ENCODE measurements around the gene SLC6A19. TPM values are rescaled to one million over a fixed set of nuclear protein-coding genes. Genes with fewer than 3 reads are reported as not detected.

The SLC6A19 gene
- total RNA-seq, 1 experiment from 2014 or later, result 0.04 TPM

- no peak for ATAC-seq
- peaks cover 4% of the 10 kb centered on the region for H3K4me1 Mint-ChIP-seq
- H3K36me3 Mint-ChIP-seq, result no peaks in the 10 kb centered on the region
- H3K27ac Mint-ChIP-seq, result no peak overlapping the region
- TF ChIP-seq MLX (CRISPR knock-in tag; IDR thresholded peaks at IDR 0.05), result no peak
- no peak for TF ChIP-seq IRF2 (CRISPR knock-in tag; IDR thresholded peaks at IDR 0.05; ENCODE audit: borderline replicate concordance, low read depth)
- no peak for TF ChIP-seq CDX4 (CRISPR knock-in tag; IDR thresholded peaks at IDR 0.05; ENCODE audit: borderline replicate concordance)
- TF ChIP-seq AFF4 (CRISPR knock-in tag; IDR thresholded peaks at IDR 0.05; ENCODE audit: borderline replicate concordance), result no peak
- TF ChIP-seq E2F4 (CRISPR knock-in tag; IDR thresholded peaks at IDR 0.05; ENCODE audit: borderline replicate concordance, low read depth), result no peak
- TF ChIP-seq E2F5 (CRISPR knock-in tag; IDR thresholded peaks at IDR 0.05), result no peak
- H3K4me3 Mint-ChIP-seq, result no peak overlapping the region
- ChIA-PET POLR2A (no interaction called here), CTCF (no interaction called here)
- H3K9me3 Mint-ChIP-seq, result peaks cover 12% of the 10 kb centered on the region
- no peak for DNase-seq (ENCODE audit: low spot score)
- H3K27me3 Mint-ChIP-seq (ENCODE audit: low read depth), result no peaks in the 10 kb centered on the region; the same call in 1 of the 2 replicates
Observed at GRCh38 chr5:1222621-1223277, 21.4 kb downstream of the SLC6A19 start.

GRCh38 chr5:1223278-1223670, 21.9 kb downstream of the SLC6A19 start:
- no peaks in the 10 kb centered on the region for H3K36me3 Mint-ChIP-seq
- no peak overlapping the region for H3K4me3 Mint-ChIP-seq
- H3K9me3 Mint-ChIP-seq, result peaks cover 12% of the 10 kb centered on the region
- ChIA-PET POLR2A (no interaction called here), CTCF (no interaction called here)
- no peak for ATAC-seq
- no peak for DNase-seq (ENCODE audit: low spot score)
- H3K4me1 Mint-ChIP-seq, result peaks cover 4% of the 10 kb centered on the region
- H3K27me3 Mint-ChIP-seq (ENCODE audit: low read depth), result no peaks in the 10 kb centered on the region; the same call in 1 of the 2 replicates
- H3K27ac Mint-ChIP-seq, result peak overlapping the region; percentile 57; the same call in 1 of the 2 replicates
- no peak for TF ChIP-seq CBFB (CRISPR knock-in tag; IDR thresholded peaks at IDR 0.05; ENCODE audit: low read depth)
- no peak for TF ChIP-seq ZNF317 (CRISPR knock-in tag; IDR thresholded peaks at IDR 0.05; ENCODE audit: borderline replicate concordance, low read depth)
- no peak for TF ChIP-seq JAZF1 (CRISPR knock-in tag; IDR thresholded peaks at IDR 0.05)
- TF ChIP-seq ARID4B (CRISPR knock-in tag; IDR thresholded peaks at IDR 0.05; ENCODE audit: borderline replicate concordance), result no peak
- no peak for TF ChIP-seq RORB (CRISPR knock-in tag; IDR thresholded peaks at IDR 0.05)
- TF ChIP-seq ZNF121 (CRISPR knock-in tag; IDR thresholded peaks at IDR 0.05), result no peak
- TF ChIP-seq SMAD3 (CRISPR knock-in tag; IDR thresholded peaks at IDR 0.05; ENCODE audit: borderline replicate concordance), result no peak
- TF ChIP-seq MAX (CRISPR knock-in tag; IDR thresholded peaks at IDR 0.05), result no peak
- TF ChIP-seq FOXJ3 (CRISPR knock-in tag; IDR thresholded peaks at IDR 0.05; ENCODE audit: borderline replicate concordance), result no peak
- TF ChIP-seq MXD4 (CRISPR knock-in tag; IDR thresholded peaks at IDR 0.05; ENCODE audit: borderline replicate concordance), result no peak
- TF ChIP-seq ATF3 (CRISPR knock-in tag; conservative IDR thresholded peaks at IDR 0.05), result no peak
- no peak for TF ChIP-seq ZNF512 (CRISPR knock-in tag; IDR thresholded peaks at IDR 0.05; ENCODE audit: borderline replicate concordance)
